ENCODE results near the gene ID1.
"Not testable (repeated sequence)": the region's sequence is repeated elsewhere in the genome, so short reads cannot be mapped to it uniquely, and the experiment has no call there.

Gene ID1

DNA sequence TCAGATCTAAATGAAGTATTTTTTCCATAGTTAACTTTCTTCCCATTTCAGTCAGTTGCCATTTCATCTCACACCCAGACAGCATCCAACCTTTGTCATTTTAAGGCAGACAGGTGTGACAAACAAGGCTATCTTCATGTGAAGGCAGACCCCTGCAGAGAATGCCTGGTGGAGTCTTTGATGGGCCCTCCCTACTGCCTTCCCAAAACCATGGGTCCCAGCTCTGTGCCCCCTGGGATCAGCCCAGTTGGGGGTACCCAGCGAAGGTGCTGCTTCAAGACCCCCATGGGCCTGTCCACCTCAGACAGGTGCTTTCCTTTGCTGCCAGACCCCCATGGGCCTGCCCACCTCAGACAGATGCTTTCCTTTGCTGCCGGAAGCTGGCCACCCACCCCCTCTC, 28.3 kb upstream of the ID1 start:
- TF ChIP-seq, protein P1, sequence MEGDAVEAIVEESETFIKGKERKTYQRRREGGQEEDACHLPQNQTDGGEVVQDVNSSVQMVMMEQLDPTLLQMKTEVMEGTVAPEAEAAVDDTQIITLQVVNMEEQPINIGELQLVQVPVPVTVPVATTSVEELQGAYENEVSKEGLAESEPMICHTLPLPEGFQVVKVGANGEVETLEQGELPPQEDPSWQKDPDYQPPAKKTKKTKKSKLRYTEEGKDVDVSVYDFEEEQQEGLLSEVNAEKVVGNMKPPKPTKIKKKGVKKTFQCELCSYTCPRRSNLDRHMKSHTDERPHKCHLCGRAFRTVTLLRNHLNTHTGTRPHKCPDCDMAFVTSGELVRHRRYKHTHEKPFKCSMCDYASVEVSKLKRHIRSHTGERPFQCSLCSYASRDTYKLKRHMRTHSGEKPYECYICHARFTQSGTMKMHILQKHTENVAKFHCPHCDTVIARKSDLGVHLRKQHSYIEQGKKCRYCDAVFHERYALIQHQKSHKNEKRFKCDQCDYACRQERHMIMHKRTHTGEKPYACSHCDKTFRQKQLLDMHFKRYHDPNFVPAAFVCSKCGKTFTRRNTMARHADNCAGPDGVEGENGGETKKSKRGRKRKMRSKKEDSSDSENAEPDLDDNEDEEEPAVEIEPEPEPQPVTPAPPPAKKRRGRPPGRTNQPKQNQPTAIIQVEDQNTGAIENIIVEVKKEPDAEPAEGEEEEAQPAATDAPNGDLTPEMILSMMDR (IDR thresholded peaks at IDR 0.05; ENCODE audit: low read depth, low read length): no peak
- no peak overlapping the region for H3K4me3 ChIP-seq (ENCODE audit: low read depth, low read length)

DNA sequence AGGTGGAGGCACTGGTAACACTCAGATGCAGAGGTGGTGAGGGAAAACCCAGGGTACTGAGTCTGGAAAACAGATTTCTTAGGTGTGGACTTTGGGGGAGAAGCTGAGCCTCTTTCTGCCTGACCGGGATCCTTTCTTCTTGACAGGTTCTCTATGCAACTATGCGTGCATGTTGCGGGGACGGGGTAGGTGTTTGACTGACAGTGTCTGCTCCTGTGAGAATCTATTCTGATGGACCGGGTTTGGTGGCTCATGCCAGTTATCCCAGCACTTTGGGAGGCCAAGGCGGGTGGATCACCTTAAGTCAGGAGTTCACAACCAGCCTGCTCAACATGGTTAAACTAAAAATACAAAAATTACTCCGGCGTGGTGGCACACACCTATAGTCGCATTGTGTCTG, 27.9 kb upstream of the ID1 start:
- H3K4me3 ChIP-seq (ENCODE audit: low read depth, low read length): no peak overlapping the region
- TF ChIP-seq, protein P1 (IDR thresholded peaks at IDR 0.05; ENCODE audit: low read depth, low read length): no peak

DNA sequence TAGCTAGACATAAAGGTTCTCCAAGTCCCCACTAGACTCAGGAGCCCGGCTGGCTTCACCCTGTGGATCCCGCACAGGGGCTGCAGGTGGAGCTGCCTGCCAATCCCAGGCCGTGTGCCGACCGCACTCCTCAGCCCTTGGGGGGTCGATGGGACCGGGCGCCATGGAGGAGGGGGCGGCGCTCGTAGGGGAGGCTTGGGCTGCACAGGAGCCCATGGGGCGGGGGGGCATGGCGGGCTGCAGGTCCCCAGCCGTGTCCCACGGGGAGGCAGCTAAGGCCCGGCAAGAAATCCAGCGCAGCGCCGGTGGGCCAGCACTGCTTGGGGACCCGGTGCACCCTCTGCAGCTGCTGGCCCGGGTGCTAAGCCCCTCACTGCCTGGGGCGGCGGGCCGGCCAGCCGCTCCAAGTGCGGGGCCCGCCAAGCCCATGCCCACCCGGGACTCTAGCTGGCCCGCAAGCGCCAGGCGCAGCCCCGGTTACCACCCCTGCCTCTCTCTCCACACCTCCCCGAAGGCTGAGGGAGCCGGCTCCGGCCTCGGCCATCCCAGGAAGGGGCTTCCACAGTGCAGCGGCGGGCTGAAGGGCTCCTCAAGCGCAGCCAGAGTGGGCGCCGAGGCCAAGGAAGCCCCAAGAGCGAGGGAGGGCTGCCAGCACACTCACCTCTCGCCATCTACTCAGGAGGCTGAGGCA, 26.5 kb upstream of the ID1 start:
- TF ChIP-seq, protein P1 (IDR thresholded peaks at IDR 0.05; ENCODE audit: low read depth, low read length): no peak
- no peak overlapping the region for H3K4me3 ChIP-seq (ENCODE audit: low read depth, low read length)

- no peak overlapping the region for H3K4me3 ChIP-seq (ENCODE audit: low read depth, low read length)
- TF ChIP-seq, protein P1 (IDR thresholded peaks at IDR 0.05; ENCODE audit: low read depth, low read length): no peak
Observed at GRCh38 chr20:31579245-31579644, 25.8 kb upstream of the ID1 start.

DNA sequence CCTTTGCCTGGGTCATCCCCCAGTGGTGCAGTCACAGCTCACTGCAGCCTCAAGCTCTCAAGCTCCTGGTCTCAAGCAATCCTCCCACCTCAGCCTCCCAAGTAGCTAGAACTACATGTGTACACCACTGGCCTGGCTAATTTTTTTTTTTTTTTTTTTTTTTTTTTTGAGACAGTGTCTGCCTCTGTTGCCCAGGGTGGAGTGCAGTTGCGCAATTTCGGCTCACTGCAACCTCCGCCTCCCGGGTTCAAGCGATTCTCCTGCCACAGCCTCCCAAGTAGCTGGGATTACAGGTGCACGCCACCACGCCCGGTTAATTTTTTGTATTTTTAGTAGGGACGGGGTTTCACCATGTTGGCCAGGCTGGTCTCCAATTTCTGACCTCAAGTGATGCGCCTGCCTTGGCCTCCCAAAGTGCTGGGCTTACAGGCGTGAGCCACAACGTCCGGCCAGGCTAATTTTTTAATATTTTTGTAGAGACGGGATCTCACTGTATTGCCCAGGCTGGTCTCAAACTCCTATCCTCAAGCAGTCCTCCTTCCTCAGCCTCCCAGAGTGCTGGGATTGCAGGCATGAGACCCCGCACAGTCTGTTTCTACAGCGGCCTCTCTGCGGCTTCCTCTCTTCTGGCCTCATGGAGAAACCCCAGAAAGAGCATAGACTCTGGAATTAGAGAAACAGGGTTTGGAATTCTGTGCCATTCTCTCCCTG, 25.0 kb upstream of the ID1 start:
- H3K4me3 ChIP-seq (ENCODE audit: low read depth, low read length): not testable (repeated sequence)

GRCh38 chr20:31580706-31581105, 24.4 kb upstream of the ID1 start:
- no peak overlapping the region for H3K4me3 ChIP-seq (ENCODE audit: low read depth, low read length)
- TF ChIP-seq, protein P1 (IDR thresholded peaks at IDR 0.05; ENCODE audit: low read depth, low read length): no peak

DNA sequence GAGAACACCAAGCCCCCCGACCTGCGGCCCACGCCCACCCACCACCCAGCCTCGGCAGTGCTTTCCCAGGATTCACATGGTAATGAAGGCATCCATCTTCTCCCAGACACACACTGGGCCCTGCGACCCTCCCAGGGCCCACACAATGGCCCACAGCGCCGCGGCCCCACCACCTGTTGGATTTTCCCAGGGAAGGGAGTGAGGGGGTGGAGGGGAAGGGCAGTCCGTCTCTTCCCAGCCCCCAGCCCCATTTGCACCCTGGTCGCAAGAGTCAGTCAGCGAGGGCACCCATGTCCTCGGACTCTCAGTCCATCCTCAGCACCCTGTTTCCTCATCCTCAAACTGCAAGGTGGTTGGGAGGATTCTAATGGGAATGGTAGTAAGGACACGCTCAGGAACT, 23.7 kb upstream of the ID1 start:
- TF ChIP-seq, protein P1 (IDR thresholded peaks at IDR 0.05; ENCODE audit: low read depth, low read length): no peak
- H3K4me3 ChIP-seq (ENCODE audit: low read depth, low read length): no peak overlapping the region

Measured in WI38 (cell line).